GM12872 (cell line): ENCODE measurements around the gene SH3BGRL2.
A peak's percentile ranks its signal among the peaks of the same experiment; 100 is the strongest.

Source experiments
- TF ChIP-seq, protein P1 (sequence below): IDR thresholded peaks from 3 replicates; pipeline ENCODE4 v1.5.1; 2011; ENCODE audit warnings: low read depth, mild to moderate bottlenecking, low read length, moderate library complexity; ENCODE audit not compliant: insufficient read depth

SH3BGRL2 gene

GRCh38 chr6:79707621-79708020, 76.5 kb downstream of the SH3BGRL2 start:
- TF ChIP-seq, protein P1, sequence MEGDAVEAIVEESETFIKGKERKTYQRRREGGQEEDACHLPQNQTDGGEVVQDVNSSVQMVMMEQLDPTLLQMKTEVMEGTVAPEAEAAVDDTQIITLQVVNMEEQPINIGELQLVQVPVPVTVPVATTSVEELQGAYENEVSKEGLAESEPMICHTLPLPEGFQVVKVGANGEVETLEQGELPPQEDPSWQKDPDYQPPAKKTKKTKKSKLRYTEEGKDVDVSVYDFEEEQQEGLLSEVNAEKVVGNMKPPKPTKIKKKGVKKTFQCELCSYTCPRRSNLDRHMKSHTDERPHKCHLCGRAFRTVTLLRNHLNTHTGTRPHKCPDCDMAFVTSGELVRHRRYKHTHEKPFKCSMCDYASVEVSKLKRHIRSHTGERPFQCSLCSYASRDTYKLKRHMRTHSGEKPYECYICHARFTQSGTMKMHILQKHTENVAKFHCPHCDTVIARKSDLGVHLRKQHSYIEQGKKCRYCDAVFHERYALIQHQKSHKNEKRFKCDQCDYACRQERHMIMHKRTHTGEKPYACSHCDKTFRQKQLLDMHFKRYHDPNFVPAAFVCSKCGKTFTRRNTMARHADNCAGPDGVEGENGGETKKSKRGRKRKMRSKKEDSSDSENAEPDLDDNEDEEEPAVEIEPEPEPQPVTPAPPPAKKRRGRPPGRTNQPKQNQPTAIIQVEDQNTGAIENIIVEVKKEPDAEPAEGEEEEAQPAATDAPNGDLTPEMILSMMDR: no peak

DNA sequence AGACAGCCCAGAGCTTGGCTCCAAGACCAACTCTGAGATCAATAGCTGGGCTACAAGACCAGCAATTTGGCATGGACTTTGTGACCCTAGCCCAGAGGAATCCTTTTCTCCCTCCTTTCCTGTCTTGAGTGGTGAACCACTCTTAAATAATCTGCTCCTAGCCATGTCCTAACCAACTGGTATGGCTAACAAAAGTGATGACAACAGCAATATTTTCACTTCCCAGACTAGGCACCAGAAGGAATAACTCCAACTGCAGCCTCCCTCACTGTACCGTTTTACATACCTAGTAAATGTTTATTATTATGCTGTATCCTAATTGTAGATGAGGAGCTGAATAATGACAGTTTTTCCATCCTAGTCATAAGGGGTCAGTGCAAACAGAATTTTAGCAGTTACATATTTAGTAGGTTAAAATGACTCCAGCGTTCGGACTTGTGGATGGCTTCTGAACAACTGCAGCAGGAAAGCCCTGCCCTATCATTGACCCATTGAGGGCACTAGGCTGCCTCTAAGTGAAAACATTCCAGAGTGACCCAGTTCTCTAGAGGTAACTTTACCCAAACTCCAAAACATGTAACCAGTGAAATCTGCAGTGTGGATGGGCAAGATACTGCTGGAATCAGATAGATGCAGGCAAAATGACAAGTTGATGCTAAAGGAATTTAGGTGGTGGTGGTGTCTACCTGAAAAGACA, 77.1 kb downstream of the SH3BGRL2 start:
- TF ChIP-seq, protein P1: no peak

DNA sequence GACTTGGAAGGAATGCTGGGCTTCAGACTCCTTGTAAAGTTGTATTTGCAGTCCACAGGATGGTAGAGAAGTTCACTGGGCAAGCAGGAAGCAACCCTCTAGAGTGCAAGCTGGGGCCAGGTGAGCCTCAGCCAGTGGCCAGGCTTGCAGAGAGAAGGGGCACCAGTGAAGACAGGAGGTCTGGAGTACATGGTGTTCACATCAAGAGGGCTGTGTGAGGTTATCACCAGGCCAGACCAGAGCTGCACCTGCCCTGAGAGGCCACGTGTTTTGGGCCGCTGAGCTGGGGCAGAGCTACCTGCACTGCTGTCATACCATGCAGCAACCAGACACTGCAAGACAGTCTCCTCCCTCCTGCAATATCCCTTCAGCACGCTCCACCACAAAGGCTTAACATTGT, 79.0 kb downstream of the SH3BGRL2 start:
- TF ChIP-seq, protein P1: no peak

GRCh38 chr6:79711167-79711566, 80.0 kb downstream of the SH3BGRL2 start:
- TF ChIP-seq, protein P1: no peak

- TF ChIP-seq, protein P1: no peak
Measured at GRCh38 chr6:79712144-79712543, 81.0 kb downstream of the SH3BGRL2 start.

DNA sequence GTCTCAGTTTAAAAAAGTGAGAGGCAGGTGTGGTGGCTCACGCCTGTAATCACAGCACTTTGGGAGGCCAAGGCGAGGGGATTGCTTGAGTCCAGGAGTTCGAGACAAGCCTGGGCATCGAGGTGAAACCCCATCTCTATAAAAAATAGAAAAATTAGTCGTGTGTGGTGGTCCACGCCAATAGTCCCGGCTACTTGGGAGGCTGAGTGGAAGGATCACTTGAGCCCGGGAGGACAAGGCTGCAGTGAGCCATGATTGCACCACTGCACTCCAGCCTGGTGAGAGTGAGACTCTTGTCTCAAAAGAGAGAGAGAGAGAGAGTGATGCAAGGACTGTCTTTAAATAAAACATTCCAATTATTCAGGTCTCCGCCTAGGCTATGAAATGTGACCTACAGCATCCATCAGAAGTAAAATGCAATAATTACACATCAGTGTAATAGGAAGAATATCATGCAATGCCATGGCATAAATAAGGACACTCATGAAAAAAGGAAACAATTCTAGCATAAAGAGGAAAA, 81.5 kb downstream of the SH3BGRL2 start:
- TF ChIP-seq, protein P1: no peak

GRCh38 chr6:79713701-79714322, 82.7 kb downstream of the SH3BGRL2 start:
- TF ChIP-seq, protein P1: peak; percentile 58; the same call in 2 of the 3 replicates
